GM20431 (cell line): ENCODE measurements around the gene AKR1C1.
"Not testable (repeated sequence)": the region's sequence is repeated elsewhere in the genome, so short reads cannot be mapped to it uniquely, and the experiment has no call there.

Experiments
- in situ Hi-C: fragments of 300-500 bp; cut with MseI, MboI; formaldehyde crosslinking; loops from one replicate; pipeline ENCODE4 v1.15.0; 2020; ENCODE audit warnings: low sequenced_read_pairs; ENCODE audit not compliant: unreplicated experiment

AKR1C1 gene

DNA sequence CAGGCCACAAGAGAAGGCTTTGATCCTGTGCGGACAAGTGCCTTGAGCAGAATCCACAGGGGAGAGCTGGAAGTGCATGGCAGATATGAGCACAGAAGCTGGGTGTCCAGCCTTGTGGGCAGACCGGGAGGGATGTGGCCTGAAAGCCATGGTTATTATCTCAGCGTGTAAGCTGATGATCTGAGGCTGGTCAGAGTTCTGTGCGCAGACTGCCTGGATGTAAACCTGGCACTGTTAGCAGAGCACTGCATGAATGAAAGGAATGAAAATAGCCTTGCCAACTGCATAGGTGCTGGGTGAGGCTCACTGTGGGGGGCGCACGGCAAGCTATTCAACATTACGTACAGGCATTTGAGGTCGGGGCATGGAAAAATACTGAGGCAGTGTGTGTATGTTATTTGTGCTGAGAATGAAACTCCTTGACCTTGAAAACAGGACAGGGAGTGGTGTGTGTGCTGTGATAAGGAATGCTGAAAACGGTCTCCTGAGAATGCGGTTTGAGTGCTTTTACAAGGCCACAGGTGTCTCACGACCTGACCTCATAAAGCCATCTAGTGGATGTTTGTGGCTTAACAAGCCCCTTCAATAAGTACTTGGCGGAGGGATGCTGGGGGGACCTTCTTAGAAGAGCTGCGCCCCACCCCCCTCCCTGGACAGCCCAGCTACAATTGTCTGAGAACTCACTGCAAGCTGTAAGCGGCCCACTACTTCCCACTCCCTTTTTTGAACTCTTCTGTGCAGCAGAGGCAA, 18.7 kb downstream of the AKR1C1 start:
- in situ Hi-C loops = no loop called here

- in situ Hi-C loops = no loop called here
Observed at GRCh38 chr10:4982764-4983226, 19.6 kb downstream of the AKR1C1 start.

GRCh38 chr10:4983615-4984216, 20.5 kb downstream of the AKR1C1 start:
- in situ Hi-C loops = no loop called here

DNA sequence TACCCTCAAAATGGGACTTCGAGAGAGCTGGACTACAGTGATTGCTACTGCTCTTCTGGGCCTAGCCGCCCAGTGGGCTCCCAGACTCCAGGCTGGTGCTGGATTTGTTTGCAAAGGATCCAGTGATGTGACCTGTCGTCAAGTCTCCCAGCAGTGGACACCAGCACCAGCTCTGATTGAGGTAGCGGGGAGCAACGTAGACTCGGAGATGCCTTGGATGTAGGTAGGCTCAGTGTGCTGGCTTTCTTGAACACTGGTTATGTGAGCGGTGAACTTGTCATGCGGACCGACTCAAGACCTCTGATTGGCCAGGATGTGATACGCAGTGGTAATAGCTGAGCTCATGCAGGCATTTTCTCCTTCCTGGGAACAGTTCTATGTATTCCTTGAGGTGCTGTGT, 21.0 kb downstream of the AKR1C1 start:
- in situ Hi-C loops = no loop called here

DNA sequence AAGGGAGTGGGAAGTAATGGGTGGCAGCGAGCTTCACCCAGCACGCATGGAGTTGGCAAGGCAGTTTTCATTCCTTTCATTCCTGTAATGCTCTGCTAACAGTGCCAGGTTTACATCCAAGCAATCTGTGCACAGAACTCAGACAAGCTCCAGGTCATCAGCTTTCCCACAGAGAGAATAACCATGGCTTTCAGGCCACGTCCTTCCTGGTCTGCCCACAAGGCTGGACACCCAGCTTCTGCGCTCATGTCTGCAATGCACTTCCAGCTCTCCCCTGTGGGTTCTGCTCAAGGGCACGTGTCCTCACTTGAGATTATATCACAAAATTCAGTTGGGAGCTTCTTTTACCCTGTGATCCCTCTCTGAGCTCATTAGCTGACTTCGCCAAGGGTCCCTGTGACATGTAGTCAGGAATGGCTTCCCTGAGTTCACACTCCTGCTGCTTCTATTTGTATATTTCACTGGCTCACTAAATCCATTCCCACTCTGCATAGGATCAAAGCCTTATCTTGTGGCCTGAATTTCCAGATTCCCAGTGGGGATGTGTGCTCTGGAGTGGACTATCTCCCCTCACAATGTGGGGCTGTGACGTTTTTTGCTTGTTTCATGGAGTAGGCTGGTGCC, 21.9 kb downstream of the AKR1C1 start:
- in situ Hi-C loops = no loop called here

GRCh38 chr10:4988000-4988641, 24.9 kb downstream of the AKR1C1 start:
- in situ Hi-C loops = not testable (repeated sequence)

DNA sequence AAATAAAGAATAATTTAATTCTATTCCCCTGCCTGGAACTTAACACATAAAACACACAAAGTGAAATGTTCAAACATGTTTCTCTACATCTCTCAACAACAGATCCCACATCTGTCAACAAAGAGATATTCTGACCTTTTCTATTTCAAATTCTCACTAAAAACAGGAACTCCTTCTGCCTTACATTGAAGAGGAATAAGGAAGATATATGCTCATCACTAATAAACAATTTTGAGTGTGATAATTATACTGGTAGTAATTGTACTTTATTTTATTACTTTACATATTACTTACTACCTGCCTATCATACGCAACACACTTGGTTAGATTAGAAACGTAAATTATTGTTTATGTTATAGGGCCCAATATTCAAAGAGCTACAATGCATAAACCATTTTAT, 27.0 kb downstream of the AKR1C1 start:
- in situ Hi-C loops = no loop called here

DNA sequence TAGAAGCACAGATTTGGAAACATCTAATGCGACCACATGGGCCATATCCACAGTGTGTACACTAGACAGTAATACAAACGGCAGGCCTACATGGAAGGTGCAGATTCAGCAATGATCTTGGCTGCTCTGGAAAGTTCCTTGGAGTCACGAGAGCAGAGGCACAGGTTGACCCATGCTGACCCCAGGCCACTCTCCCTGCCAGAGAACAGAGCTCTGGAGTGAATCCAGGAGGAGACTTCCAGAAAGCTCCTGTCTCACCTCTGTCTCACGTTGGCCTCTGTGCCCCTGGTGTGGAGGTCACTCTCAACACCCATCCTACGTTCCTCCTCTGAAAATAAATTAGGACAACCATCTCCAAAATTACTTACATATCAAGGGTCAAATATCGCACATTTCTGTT, 28.2 kb downstream of the AKR1C1 start:
- in situ Hi-C loops = not testable (repeated sequence)

DNA sequence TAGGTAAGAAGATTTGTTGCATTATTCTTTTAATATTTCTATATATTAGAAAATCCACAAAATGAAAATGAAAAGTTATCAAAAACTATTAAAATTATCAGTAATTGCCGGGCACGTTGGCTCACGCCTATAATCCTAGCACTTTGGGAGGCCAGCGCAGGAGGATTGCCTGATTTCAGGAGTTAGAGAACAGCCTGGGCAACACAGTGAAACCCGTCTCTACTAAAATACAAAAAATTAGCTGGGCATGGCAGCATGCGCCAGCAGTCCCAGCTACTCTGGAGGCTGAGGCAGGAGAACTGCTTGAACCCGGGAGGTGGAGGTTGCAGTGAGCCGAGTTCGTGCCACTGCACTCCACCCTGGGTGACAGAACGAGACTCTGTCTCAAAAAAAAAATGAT, 29.3 kb downstream of the AKR1C1 start:
- in situ Hi-C loops = not testable (repeated sequence)

DNA sequence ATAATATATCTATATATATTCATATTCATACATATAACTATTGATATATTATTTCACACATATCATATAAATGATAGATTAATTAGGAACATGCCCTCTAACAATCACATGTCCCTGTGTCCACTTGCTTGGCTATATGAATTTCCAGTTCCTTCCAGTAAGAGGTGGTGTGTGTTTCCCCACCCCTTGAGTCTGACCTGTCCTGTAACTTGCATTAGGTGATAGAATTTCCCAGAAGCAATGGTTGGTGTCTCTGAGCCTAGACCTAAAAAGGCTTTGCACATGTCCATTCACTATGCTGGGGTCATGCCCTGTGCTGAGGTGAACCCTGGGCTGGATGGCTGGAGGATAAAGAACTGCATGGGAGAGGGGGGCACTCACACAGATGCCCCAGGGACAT, 31.0 kb downstream of the AKR1C1 start:
- in situ Hi-C loops = not testable (repeated sequence)

DNA sequence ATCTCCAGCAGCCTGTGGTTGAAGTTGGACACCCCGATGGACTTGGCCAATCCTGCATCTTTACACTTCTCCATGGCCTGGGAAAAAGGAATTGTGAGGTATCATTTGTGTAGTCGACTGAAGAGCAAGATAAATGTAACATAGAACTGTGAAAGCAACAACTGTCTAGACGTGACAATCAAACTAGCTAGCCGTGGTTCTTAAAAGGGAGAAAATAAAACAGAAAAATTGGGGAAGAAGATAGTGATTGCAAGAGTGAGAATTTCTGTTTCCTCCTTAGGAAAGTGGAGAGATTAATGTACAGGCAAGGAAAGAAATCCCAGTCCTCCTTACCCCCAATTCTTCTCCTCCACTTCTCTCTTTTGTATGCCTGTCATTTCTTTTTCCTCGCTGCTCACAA, 35.5 kb downstream of the AKR1C1 start:
- in situ Hi-C loops = no loop called here

DNA sequence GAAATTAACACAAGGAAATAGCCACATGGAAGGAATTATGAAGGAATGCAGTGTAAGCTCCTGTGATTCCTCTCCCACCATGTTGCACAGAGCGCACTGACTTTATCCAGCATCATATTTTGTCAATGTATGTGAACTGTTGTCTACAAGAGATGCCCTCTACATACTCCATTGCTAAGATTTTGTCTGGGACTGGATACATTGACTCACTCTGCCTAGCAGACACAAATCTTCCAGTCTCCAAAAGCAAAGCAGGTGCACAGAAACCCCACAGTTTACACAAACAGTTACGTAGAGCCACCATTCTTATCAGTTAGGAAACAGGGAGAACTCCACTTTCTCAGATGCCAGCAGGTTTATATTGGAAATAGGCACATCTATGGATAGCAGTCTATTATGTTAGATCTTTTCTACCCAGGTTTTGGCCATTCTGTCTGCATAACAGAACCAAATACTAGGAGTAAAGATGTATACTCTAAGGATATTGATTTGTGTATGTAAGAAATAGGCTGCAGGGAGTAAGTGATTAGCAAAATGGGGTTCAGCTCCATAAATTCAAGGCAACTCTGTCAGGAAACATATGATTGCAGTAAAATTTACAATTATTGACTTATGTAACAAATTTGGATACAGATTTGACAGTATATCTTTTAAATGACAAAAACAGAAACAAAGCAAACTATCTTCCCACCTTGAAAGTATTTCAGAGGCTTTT, 39.0 kb downstream of the AKR1C1 start:
- in situ Hi-C loops = no loop called here

- in situ Hi-C loops = not testable (repeated sequence)
Observed at GRCh38 chr10:5003127-5004029, 40.2 kb downstream of the AKR1C1 start, which contains the start of gene AKR1C2. Gene AKR1C2 (minus strand): TSS chr10:5003857. CDS start chr10:5003835, 22 bp downstream.

DNA sequence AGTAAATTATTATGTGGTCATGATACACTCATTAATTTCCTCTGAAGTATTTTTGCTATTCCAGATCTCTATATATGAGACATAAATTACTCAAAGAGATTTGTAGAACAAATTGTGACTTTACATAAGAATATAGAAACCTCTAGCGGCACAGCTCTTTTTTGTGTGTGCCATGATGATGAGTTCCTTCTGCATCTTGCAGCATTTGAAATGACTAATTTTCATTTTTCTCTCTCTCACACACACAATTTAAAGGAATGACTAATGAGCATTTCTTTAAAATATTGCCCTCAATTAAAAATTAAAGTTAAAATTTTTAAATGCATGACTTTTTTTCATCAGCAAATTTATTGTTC, 40.8 kb downstream of the AKR1C1 start:
- in situ Hi-C loops = not testable (repeated sequence)

GRCh38 chr10:5004501-5004900, 41.3 kb downstream of the AKR1C1 start:
- in situ Hi-C loops = not testable (repeated sequence)

DNA sequence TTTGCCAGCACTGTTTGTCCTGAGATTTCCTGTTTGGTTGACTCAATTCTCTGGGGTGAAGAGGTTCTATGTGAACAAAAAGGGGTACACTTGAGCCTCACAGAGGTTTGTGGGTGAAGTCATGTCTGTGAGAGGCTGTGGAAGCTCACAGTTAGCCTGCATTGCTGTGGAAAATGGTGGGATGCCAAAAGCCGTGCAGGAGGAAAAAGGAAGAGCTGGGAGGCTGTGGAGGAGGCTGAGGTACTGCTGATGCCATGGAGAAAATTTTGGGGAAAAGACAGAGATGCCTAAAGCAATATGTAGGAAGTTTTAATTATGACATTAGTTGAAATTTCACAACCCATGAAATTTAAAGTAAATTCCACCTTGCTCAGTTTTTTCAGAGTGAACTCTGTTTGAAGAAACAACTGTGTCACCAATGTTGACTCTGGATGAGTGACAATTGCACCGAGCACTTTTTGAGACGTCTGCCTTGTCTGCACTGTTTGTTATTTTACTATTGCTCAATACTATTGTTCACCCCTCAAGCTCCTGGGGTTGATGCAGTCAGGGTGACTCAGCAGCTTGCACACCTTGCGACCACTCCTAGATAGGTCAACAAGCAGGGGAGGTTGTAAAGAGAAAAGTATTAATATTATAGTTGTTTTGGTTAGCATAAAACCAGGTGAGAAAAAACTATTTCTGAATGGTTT, 45.8 kb downstream of the AKR1C1 start:
- in situ Hi-C loops = not testable (repeated sequence)

DNA sequence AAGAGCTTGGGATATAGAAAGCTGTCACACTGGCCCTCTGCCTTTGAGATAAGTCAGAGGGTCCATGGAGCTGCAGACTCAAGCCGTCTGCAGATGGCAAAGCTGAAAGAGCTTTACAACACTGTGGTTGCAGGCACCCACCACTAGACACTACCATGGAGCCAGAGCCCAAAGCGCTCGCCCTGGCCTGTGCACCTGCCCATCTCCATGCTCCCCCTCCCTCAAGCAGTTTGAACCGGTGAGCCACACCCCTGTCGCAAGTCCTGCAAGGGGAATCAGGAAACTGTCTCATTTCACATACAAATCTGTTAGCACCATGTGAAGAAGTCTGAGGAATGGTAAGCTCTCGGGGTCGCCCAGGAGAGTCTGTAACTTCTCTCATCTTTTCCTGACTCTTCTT, 46.8 kb downstream of the AKR1C1 start:
- in situ Hi-C loops = not testable (repeated sequence)

DNA sequence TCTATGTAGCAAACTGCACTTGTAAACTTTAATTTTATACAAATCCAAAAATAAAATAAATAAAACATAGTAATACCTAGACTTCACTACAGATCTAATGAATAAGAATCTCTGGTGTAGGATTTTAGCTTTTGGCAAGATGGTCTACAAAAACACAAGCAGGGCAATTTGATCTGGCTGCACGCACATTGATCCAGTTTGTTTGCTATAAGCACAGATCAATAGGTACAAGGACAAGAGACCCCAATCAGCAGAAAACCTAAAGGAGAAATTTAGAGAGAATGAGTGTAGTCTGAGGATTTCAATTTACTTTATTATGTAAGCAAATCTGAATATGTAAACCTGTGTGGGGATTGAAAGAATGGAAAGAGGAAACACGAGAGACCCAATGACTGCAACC, 48.2 kb downstream of the AKR1C1 start:
- in situ Hi-C loops = not testable (repeated sequence)

GRCh38 chr10:5012595-5012994, 49.4 kb downstream of the AKR1C1 start:
- in situ Hi-C loops = no loop called here
